ELR (cell line): Measurements from ENCODE around the gene CYB5R3.
A peak's percentile ranks its signal among the peaks of the same experiment; 100 is the strongest.
"Not testable (repeated sequence)": the region's sequence is repeated elsewhere in the genome, so short reads cannot be mapped to it uniquely, and the experiment has no call there.

Experiments
- DNase-seq: peaks from one replicate; pipeline ENCODE4 v3.0.0-alpha.2; 2015; ENCODE audit warnings: low read depth

The CYB5R3 gene

GRCh38 chr22:42623301-42623751, 25.9 kb downstream of the CYB5R3 start:
- no peak for DNase-seq

GRCh38 chr22:42622061-42622710, 27.0 kb downstream of the CYB5R3 start:
- no peak for DNase-seq

GRCh38 chr22:42621505-42622002, 27.6 kb downstream of the CYB5R3 start:
- peak; percentile 79 for DNase-seq

- no peak for DNase-seq
Observed at GRCh38 chr22:42620084-42620483, 29.1 kb downstream of the CYB5R3 start.

GRCh38 chr22:42619261-42620063, 29.7 kb downstream of the CYB5R3 start:
- DNase-seq: no peak

GRCh38 chr22:42617155-42617983, 31.8 kb downstream of the CYB5R3 start:
- no peak for DNase-seq

GRCh38 chr22:42615860-42616175, 33.4 kb downstream of the CYB5R3 start:
- not testable (repeated sequence) for DNase-seq

GRCh38 chr22:42615092-42615859, 33.9 kb downstream of the CYB5R3 start:
- DNase-seq: peak; percentile 100

- DNase-seq: peak; percentile 99
Observed at GRCh38 chr22:42614312-42615091, 34.7 kb downstream of the CYB5R3 start, which contains the start of gene POLDIP3. POLDIP3 (minus strand) TSS chr22:42614883; CDS start chr22:42614857, 26 bp downstream.

- peak; percentile 51 for DNase-seq
Observed at GRCh38 chr22:42613872-42614301, 35.3 kb downstream of the CYB5R3 start.

- DNase-seq: no peak
Observed at GRCh38 chr22:42612336-42612735, 36.9 kb downstream of the CYB5R3 start.

- DNase-seq: peak; percentile 40
Observed at GRCh38 chr22:42611051-42611450, 38.1 kb downstream of the CYB5R3 start.

- DNase-seq: no peak
Observed at GRCh38 chr22:42610186-42610585, 39.0 kb downstream of the CYB5R3 start.

- DNase-seq: peak; percentile 64
Observed at GRCh38 chr22:42608823-42609361, 40.3 kb downstream of the CYB5R3 start.

- DNase-seq: no peak
Observed at GRCh38 chr22:42608136-42608822, 40.9 kb downstream of the CYB5R3 start.

GRCh38 chr22:42607641-42608040, 41.6 kb downstream of the CYB5R3 start:
- not testable (repeated sequence) for DNase-seq

GRCh38 chr22:42604403-42604802, 44.8 kb downstream of the CYB5R3 start:
- DNase-seq: no peak

GRCh38 chr22:42603427-42603826, 45.8 kb downstream of the CYB5R3 start:
- DNase-seq: no peak

GRCh38 chr22:42602470-42602869, 46.7 kb downstream of the CYB5R3 start:
- DNase-seq: no peak
